IMR-90 (cell line): Measurements from ENCODE around the gene PRRG1.
"Not testable (repeated sequence)": the region's sequence is repeated elsewhere in the genome, so short reads cannot be mapped to it uniquely, and the experiment has no call there.

Experiments used
- BHLHE40 ChIP-seq: fragments of 150-350 bp; IDR thresholded peaks from 2 replicates; pipeline ENCODE4 v1.6.1; 2016; ENCODE audit warnings: mild to moderate bottlenecking, low read depth, low read length
- CEBPB ChIP-seq: IDR thresholded peaks from 2 replicates; pipeline ENCODE4 v1.6.1; 2012; ENCODE audit warnings: low read depth, low read length, improper control_type of control experiment
- CHD1 ChIP-seq: IDR thresholded peaks from 2 replicates; pipeline ENCODE4 v1.6.1; 2012; ENCODE audit warnings: low read depth, low read length, improper control_type of control experiment
- CTCF ChIP-seq: conservative IDR thresholded peaks from 2 replicates; pipeline ENCODE4 v1.5.1; 2012; ENCODE audit warnings: mild to moderate bottlenecking, low read depth, low read length, improper control_type of control experiment
- ELK1 ChIP-seq: fragments of 150-350 bp; IDR thresholded peaks from 2 replicates; pipeline ENCODE4 v1.6.1; 2016; ENCODE audit warnings: low read depth, mild to moderate bottlenecking, low read length, moderate library complexity, borderline replicate concordance
- FOS ChIP-seq: fragments of 150-350 bp; IDR thresholded peaks from 2 replicates; pipeline ENCODE4 v1.6.1; 2016; ENCODE audit warnings: low read depth, low read length
- MAFK ChIP-seq: IDR thresholded peaks from 2 replicates; pipeline ENCODE4 v1.6.1; 2012; ENCODE audit warnings: low read depth, low read length, improper control_type of control experiment
- MXI1 ChIP-seq: IDR thresholded peaks from 2 replicates; pipeline ENCODE4 v1.6.1; 2012; ENCODE audit warnings: low read depth, mild to moderate bottlenecking, low read length, moderate library complexity, borderline replicate concordance
- POLR2A ChIP-seq: IDR thresholded peaks from 2 replicates; pipeline ENCODE4 v1.6.1; 2012; ENCODE audit warnings: mild to moderate bottlenecking, low read depth, low read length
- RAD21 ChIP-seq: IDR thresholded peaks from 2 replicates; pipeline ENCODE4 v1.6.1; 2012; ENCODE audit warnings: low read length, improper control_type of control experiment
- RCOR1 ChIP-seq: IDR thresholded peaks from 2 replicates; pipeline ENCODE4 v1.6.1; 2012; ENCODE audit warnings: mild to moderate bottlenecking, low read length, improper control_type of control experiment; ENCODE audit not compliant: insufficient replicate concordance
- RFX5 ChIP-seq: IDR thresholded peaks from 2 replicates; pipeline ENCODE4 v1.8.0; 2012; ENCODE audit warnings: low read depth, mild to moderate bottlenecking, low read length, moderate library complexity
- SMC3 ChIP-seq: fragments of 150-350 bp; IDR thresholded peaks from 2 replicates; pipeline ENCODE4 v1.6.1; 2016; ENCODE audit warnings: low read depth, mild to moderate bottlenecking, antibody characterized with exemption, low read length, moderate library complexity
- USF2 ChIP-seq: fragments of 150-350 bp; IDR thresholded peaks from 2 replicates; pipeline ENCODE4 v1.6.1; 2017; ENCODE audit warnings: mild to moderate bottlenecking, antibody characterized with exemption, low read length, low read depth

GRCh38 chrX:37305238-37305637 lies 43.9 kb upstream of the PRRG1 start:
- TF ChIP-seq CTCF, MXI1, RFX5, CHD1, POLR2A, RAD21, CEBPB, FOS, ELK1, RCOR1, BHLHE40, SMC3, USF2, MAFK: not testable (repeated sequence)
